ENCODE results near the gene CTTNBP2. TPM values are rescaled to one million over a fixed set of nuclear protein-coding genes. Genes with fewer than 3 reads are reported as not detected.

Gene CTTNBP2
- total and polyA plus RNA-seq, 10 of the 15 experiments (the other 5 are each of a cell fraction or from before 2014, with no cell fraction given), result 0.04 to 0.43 TPM; not detected in 8

GRCh38 chr7:117689406-117689805 is 183.8 kb downstream of the CTTNBP2 start (continued):
- TF ChIP-seq TCF7 (IDR thresholded peaks at IDR 0.05; ENCODE audit: borderline replicate concordance) (no peak), CHD4 (IDR thresholded peaks at IDR 0.05) (no peak), CHD1 (IDR thresholded peaks at IDR 0.05; ENCODE audit: low read depth, low read length) (no peak), MXI1 (IDR thresholded peaks at IDR 0.05; ENCODE audit: low read depth, low read length) (no peak)

DNA sequence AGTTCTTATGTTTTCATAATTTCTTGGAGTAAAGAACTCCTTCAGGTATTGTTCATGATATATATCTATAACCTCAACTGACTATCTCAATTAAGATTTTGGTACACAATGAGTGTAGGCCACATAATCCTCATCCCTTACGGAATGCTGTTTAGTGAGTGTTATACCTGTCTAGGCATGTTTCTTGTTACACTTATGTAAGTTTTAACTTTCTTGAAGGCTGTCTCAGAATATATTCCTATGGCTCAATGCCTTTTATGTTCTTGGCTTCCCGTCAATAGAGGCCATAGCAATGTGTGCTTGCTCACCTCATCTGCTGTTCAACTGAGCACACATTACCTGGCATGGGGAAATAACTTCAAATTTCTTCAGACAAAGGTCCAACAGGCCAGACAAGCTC is 185.1 kb downstream of the CTTNBP2 start:
- no peak overlapping the region for H2AFZ ChIP-seq (ENCODE audit: control insufficient read depth, low read depth, low read length)
- SMC1A ChIA-PET (ENCODE audit: uncharacterized antibody, unreplicated experiment), result interaction anchor here (1.2 to 1.7 kb wide), 5 partner anchors 12 to 212 kb away, joined by 3 to 6 read pairs (median 4); no protein-coding TSS in a partner anchor
- no peaks in the 10 kb centered on the region for H3K36me3 ChIP-seq (ENCODE audit: control insufficient read depth in 2 of 2, insufficient read depth in 2 of 2, low read length in 1 of 2)
- WGBS (ENCODE audit: insufficient coverage, insufficient replicate concordance, low lambda C conversion rate, missing lambda C conversion rate), result 57% methylated on average over 2 of the region's 2 CpGs
- no peak for ATAC-seq
- no peak overlapping the region for H3K4me3 ChIP-seq
- no peak overlapping the region for H3K4me2 ChIP-seq (ENCODE audit: control insufficient read depth, insufficient read depth)
- RAD21 ChIA-PET (ENCODE audit: unreplicated experiment), result interaction anchor here (1.1 kb wide), 1 partner anchor 229 kb away, joined by 3 read pairs; no protein-coding TSS in a partner anchor
- no TSS peak for BruUV-seq (replicated peaks)
- CTCF ChIA-PET, result interaction anchor here (0.6 to 1.1 kb wide), 3 partner anchors 13 to 466 kb away, joined by 3 to 4 read pairs (median 3); no protein-coding TSS in a partner anchor
- in situ Hi-C loops (cut with MboI), result no loop called here
- H4K20me1 ChIP-seq (ENCODE audit: control insufficient read depth, insufficient read depth), result no peaks in the 10 kb centered on the region
- no peak for DNase-seq (ENCODE audit: low read depth, low spot score)
- no peak overlapping the region for H3K27ac ChIP-seq (ENCODE audit: control insufficient read depth, insufficient read depth)
- no peaks in the 10 kb centered on the region for H3K4me1 ChIP-seq (ENCODE audit: control insufficient read depth, insufficient read depth, low read length)
- POLR2A ChIA-PET, result no interaction called here
- no peak overlapping the region for H3K9ac ChIP-seq (ENCODE audit: control insufficient read depth, insufficient read depth, low read length)
- intact Hi-C loops (cut with micrococcal nuclease; ENCODE audit: unreplicated experiment), result no loop called here
- H3K79me2 ChIP-seq (ENCODE audit: control insufficient read depth, insufficient read depth, low read length), result no peaks in the 10 kb centered on the region
- no peak for FAIRE-seq
- H3K27me3 ChIP-seq (replicated peaks in 1 of 2; ENCODE audit: control insufficient read depth in 2 of 2, insufficient read depth in 2 of 2, low read length in 1 of 2), result peaks cover 0 to 2% of the 10 kb centered on the region in 2 experiments; a peak in 1 of 4 replicates
- H3K9me3 ChIP-seq (replicated peaks; ENCODE audit: control insufficient read depth, insufficient read depth, low read length), result no peaks in the 10 kb centered on the region
- TF ChIP-seq BCL3 (IDR thresholded peaks at IDR 0.05; ENCODE audit: borderline replicate concordance, insufficient read depth, low read depth, low read length, poor library complexity, severe bottlenecking) (no peak), POU2F2 (IDR thresholded peaks at IDR 0.05; ENCODE audit: borderline replicate concordance, low read depth, low read length) (no peak), PAX5 (IDR thresholded peaks at IDR 0.05; ENCODE audit: borderline replicate concordance, low read depth, low read length) (no peak), POLR2AphosphoS5 (IDR thresholded peaks at IDR 0.05; ENCODE audit: low read length) (no peak), ATF2 (IDR thresholded peaks at IDR 0.05; ENCODE audit: low read length) (no peak), USF1 (IDR thresholded peaks at IDR 0.05; ENCODE audit: borderline replicate concordance, extremely low read length, insufficient read depth, low read depth, low read length) (no peak), IRF3 (IDR thresholded peaks at IDR 0.05) (no peak), GATAD2B (conservative IDR thresholded peaks at IDR 0.05; ENCODE audit: low read depth) (no peak), TCF12 (IDR thresholded peaks at IDR 0.05; ENCODE audit: low read depth, low read length) (no peak), DPF2 (IDR thresholded peaks at IDR 0.05) (no peak), PML (IDR thresholded peaks at IDR 0.05; ENCODE audit: low read length) (no peak), STAT3 (IDR thresholded peaks at IDR 0.05; ENCODE audit: low read depth, low read length) (no peak), RB1 (IDR thresholded peaks at IDR 0.05; ENCODE audit: borderline replicate concordance) (no peak)
- TF ChIP-seq, protein P1, sequence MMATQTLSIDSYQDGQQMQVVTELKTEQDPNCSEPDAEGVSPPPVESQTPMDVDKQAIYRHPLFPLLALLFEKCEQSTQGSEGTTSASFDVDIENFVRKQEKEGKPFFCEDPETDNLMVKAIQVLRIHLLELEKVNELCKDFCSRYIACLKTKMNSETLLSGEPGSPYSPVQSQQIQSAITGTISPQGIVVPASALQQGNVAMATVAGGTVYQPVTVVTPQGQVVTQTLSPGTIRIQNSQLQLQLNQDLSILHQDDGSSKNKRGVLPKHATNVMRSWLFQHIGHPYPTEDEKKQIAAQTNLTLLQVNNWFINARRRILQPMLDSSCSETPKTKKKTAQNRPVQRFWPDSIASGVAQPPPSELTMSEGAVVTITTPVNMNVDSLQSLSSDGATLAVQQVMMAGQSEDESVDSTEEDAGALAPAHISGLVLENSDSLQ (IDR thresholded peaks at IDR 0.05), result no peak
